Activated CD4-positive, alpha-beta T cell treated with anti-CD3 and anti-CD28 coated beads, Interleukin-2, amount 10 ng/mL, durations not matched to agents 7 days and 5 days (primary cell): Measurements from ENCODE around the gene SPANXN5. TPM values are rescaled to one million over a fixed set of nuclear protein-coding genes. Genes with fewer than 3 reads are reported as not detected.
"Not testable (repeated sequence)": the region's sequence is repeated elsewhere in the genome, so short reads cannot be mapped to it uniquely, and the experiment has no call there.

Source experiments
- CTCF ChIA-PET: fragments of 350-600 bp; sonication (Branson Sonifier 250); formaldehyde crosslinking; loops from one replicate; lab custom pipeline; 2021; ENCODE audit warnings: antibody characterized with exemption; lab: Charles Lee
- POLR2A ChIA-PET: fragments of 350-600 bp; sonication (Branson Sonifier 250); formaldehyde crosslinking; loops from one replicate; lab custom pipeline; 2021; ENCODE audit warnings: antibody characterized with exemption; lab: Charles Lee
- DNase-seq: peaks from one replicate; pipeline ENCODE4 v3.0.0-alpha.2; 2020
- H3K27ac Mint-ChIP-seq: one replicate; pipeline ENCODE4 v1.8.0; 2021; ENCODE audit warnings: mild to moderate bottlenecking, moderate library complexity, mixed read lengths
- H3K27me3 Mint-ChIP-seq: one replicate; pipeline ENCODE4 v1.8.0; 2021; ENCODE audit warnings: mixed read lengths
- H3K36me3 Mint-ChIP-seq: one replicate; pipeline ENCODE4 v1.8.0; 2021; ENCODE audit warnings: low read depth, mixed read lengths
- H3K4me1 Mint-ChIP-seq: one replicate; pipeline ENCODE4 v1.8.0; 2021; ENCODE audit warnings: mixed read lengths
- H3K4me3 Mint-ChIP-seq: one replicate; pipeline ENCODE4 v1.8.0; 2021; ENCODE audit warnings: mild to moderate bottlenecking, moderate library complexity, mixed read lengths
- H3K9me3 Mint-ChIP-seq: one replicate; pipeline ENCODE4 v1.8.0; 2021; ENCODE audit warnings: mixed read lengths
- total RNA-seq, 2 experiments: library from RNA; stranded (reverse); gene quantifications; one replicate each; pipeline ENCODE4 v1.2.3, GENCODE V29; 2021

The SPANXN5 gene
- total RNA-seq: not detected

- H3K36me3 Mint-ChIP-seq, DNase-seq, H3K4me3 Mint-ChIP-seq, H3K27me3 Mint-ChIP-seq, CTCF ChIA-PET, POLR2A ChIA-PET, H3K27ac Mint-ChIP-seq, H3K9me3 Mint-ChIP-seq, H3K4me1 Mint-ChIP-seq: not testable (repeated sequence)
Measured at GRCh38 chrX:52797327-52797726, at the start of gene SPANXN5. Gene SPANXN5, minus strand, starts transcription at chrX:52797427. Its CDS starts 79 bp downstream, at chrX:52797348.

GRCh38 chrX:52843619-52844018, 46.4 kb upstream of the SPANXN5 start:
- H3K9me3 Mint-ChIP-seq, DNase-seq, H3K4me1 Mint-ChIP-seq, POLR2A ChIA-PET, H3K27ac Mint-ChIP-seq, H3K36me3 Mint-ChIP-seq, H3K4me3 Mint-ChIP-seq, CTCF ChIA-PET: not testable (repeated sequence)
- peaks cover 17% of the 10 kb centered on the region for H3K27me3 Mint-ChIP-seq

DNA sequence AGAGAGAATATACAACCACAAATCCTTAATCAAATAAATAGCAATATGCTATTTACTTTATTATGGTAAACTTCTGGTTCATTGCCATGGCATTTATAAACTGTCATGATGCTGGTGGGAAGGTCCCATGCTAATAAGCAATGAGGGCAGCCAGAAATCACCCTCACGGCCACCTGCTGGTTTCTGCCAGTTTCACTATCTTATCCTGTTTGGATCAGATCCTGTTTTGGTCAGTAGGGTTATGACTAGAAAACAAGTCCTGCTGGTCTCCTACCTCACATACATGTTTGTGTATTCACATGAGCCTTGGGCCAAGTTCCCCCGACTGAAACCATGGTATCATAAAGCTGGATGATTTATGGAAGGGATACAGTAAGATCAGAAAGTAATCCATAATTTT, 41.9 kb upstream of the SPANXN5 start:
- Mint-ChIP-seq H3K4me3 (no peak overlapping the region), H3K27ac (no peak overlapping the region), H3K27me3 (peaks cover 2% of the 10 kb centered on the region), H3K4me1 (no peaks in the 10 kb centered on the region), H3K9me3 (no peaks in the 10 kb centered on the region), H3K36me3 (no peaks in the 10 kb centered on the region)
- POLR2A ChIA-PET: no interaction called here
- DNase-seq: no peak
- CTCF ChIA-PET: no interaction called here

DNA sequence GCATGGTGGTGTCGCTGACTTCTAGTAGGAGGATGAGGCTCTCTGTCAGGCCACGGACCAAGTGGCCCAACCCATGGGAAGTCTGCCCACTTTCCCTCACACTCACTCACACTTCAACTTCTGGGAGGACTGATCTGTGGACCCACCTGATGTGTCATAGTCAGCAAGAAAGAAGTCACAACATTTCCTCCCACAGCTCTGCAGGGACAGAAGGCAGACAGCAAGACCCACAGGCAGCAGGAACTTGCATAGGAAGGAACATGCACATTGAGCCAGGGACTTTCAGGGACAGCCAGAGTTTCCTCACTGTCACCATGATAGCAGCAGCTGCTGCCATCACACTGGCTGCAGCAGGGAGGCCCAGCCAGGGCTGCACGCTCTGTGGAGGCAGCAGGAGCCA, 33.3 kb upstream of the SPANXN5 start:
- ChIA-PET CTCF (no interaction called here), POLR2A (no interaction called here)
- Mint-ChIP-seq H3K4me1 (no peaks in the 10 kb centered on the region), H3K4me3 (no peak overlapping the region), H3K9me3 (no peaks in the 10 kb centered on the region), H3K27me3 (no peaks in the 10 kb centered on the region), H3K27ac (no peak overlapping the region), H3K36me3 (no peaks in the 10 kb centered on the region)
- no peak for DNase-seq

DNA sequence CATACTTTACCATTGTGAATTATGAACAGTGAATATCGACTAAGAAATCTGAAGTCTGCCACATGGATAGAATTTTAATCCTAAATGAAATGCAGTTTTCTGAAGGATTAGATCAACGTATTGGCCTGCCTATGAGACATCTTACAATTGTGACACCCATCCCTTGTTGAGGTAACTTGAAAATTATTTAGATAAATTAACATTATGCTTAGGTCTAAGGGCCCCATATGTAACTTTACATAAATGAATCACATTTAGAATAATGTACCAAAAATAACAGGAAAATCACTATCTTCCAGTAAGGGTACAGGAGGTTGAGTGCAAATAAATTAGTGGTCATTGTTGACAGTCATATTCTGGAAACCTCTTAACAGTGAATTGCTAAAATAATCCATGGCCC, 27.4 kb upstream of the SPANXN5 start:
- Mint-ChIP-seq H3K36me3 (no peaks in the 10 kb centered on the region), H3K4me1 (no peaks in the 10 kb centered on the region), H3K4me3 (no peak overlapping the region), H3K9me3 (no peaks in the 10 kb centered on the region), H3K27me3 (peaks cover 2% of the 10 kb centered on the region), H3K27ac (no peak overlapping the region)
- ChIA-PET CTCF (no interaction called here), POLR2A (no interaction called here)
- DNase-seq: no peak

DNA sequence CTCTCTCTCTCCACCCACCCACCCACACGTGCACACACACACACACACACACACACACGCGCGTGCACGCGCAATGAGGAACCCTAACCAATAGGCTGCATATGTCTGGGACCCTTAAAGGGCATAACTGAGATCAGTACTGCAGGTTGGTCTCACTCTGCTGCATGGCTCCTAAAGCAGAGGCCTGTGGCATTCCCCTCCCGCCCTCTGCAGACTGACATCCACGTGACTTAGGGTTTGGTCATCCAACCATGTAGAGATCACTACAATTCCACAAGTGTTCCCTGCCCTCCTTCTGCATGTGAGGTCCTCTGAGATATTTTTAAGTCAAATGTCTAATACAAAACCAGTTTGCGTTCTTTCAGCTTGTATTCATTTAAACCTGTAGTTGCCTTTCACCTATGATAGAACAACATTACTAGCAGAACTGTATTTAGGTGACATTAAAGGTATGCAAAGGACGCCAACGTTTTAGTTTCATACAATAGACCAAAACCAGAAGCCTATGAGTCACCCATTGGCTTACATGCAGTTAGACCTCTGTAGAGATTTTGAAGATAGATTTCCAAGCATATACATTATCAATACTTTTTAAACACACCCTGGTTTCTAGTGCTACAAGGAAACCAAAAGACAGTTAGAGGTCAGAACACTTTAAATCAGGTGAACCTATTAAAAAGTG, 24.0 kb upstream of the SPANXN5 start:
- Mint-ChIP-seq H3K9me3 (no peaks in the 10 kb centered on the region), H3K27ac (no peak overlapping the region), H3K27me3 (peaks cover 2% of the 10 kb centered on the region), H3K36me3 (no peaks in the 10 kb centered on the region), H3K4me1 (no peaks in the 10 kb centered on the region), H3K4me3 (no peak overlapping the region)
- CTCF ChIA-PET: no interaction called here
- POLR2A ChIA-PET: no interaction called here
- no peak for DNase-seq

DNA sequence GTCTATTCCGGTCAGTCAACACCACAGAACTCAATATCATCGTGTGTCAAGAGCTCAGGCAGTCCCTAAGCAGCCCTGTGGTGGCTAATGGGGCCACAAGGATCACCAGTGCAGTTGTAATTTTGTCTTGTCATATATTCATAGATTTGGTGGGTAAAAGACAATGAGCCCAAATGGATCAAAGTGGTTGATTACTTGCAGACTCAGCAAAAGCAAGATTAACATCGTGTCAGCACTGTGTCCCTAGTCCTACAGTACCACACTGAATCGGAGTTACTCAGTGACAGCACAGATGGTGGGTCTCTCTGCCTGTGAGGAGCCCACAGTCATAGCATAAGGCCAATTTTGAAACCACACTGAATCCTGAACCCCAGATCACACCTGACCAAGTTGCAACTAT, 22.6 kb upstream of the SPANXN5 start:
- Mint-ChIP-seq H3K27me3 (peaks cover 2% of the 10 kb centered on the region), H3K4me3 (no peak overlapping the region), H3K36me3 (no peaks in the 10 kb centered on the region), H3K27ac (no peak overlapping the region), H3K4me1 (no peaks in the 10 kb centered on the region), H3K9me3 (no peaks in the 10 kb centered on the region)
- CTCF ChIA-PET: no interaction called here
- POLR2A ChIA-PET: no interaction called here
- no peak for DNase-seq

DNA sequence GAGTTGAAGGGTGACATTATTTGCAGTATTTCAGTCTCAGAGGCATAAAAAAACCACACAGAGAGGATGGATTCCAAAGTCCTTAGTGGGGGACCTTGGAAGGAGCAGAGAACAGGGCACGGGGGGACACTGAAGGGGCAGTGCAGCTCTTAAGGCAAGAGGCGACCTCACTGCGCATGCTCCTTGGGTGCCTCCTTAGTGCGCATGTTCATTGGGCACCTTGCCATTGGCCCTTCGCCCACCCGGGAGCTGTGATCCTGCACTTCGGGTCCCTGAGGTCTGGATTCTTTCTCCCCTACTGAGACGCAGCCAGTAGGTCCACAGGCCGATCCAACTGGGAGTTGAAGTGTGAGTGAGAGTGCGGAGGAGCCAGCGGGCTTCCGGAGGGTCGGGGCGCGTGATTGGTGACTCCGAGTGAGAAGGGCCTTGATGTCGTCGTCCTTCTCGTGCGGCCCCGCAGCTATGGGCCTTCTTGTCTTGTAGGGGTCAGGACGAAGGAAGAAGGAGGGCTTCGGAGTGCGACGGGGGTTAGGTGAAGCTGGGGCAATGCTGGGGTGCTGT, 13.9 kb upstream of the SPANXN5 start, which contains the start of gene XAGE5:
XAGE5 (plus strand) TSS at position 223 of the 561 bp plus-strand sequence. CDS start 1,280 bp downstream, outside the sequence.
- Mint-ChIP-seq H3K27me3 (no peaks in the 10 kb centered on the region), H3K36me3 (no peaks in the 10 kb centered on the region), H3K9me3 (no peaks in the 10 kb centered on the region), H3K4me3 (no peak within 1 kb of the TSS), H3K27ac (no peak within 1 kb of the TSS), H3K4me1 (no peaks in the 10 kb centered on the region)
- ChIA-PET POLR2A (no interaction called here), CTCF (no interaction called here)
- no peak for DNase-seq

GRCh38 chrX:52804876-52805275, 7.6 kb upstream of the SPANXN5 start:
- H3K36me3 Mint-ChIP-seq, POLR2A ChIA-PET, H3K4me3 Mint-ChIP-seq, H3K9me3 Mint-ChIP-seq, CTCF ChIA-PET, H3K27me3 Mint-ChIP-seq, H3K27ac Mint-ChIP-seq, DNase-seq, H3K4me1 Mint-ChIP-seq: not testable (repeated sequence)

GRCh38 chrX:52773504-52773903, 23.7 kb downstream of the SPANXN5 start:
- CTCF ChIA-PET, POLR2A ChIA-PET, H3K9me3 Mint-ChIP-seq, H3K4me1 Mint-ChIP-seq, H3K4me3 Mint-ChIP-seq, H3K27me3 Mint-ChIP-seq, H3K27ac Mint-ChIP-seq, DNase-seq, H3K36me3 Mint-ChIP-seq: not testable (repeated sequence)

DNA sequence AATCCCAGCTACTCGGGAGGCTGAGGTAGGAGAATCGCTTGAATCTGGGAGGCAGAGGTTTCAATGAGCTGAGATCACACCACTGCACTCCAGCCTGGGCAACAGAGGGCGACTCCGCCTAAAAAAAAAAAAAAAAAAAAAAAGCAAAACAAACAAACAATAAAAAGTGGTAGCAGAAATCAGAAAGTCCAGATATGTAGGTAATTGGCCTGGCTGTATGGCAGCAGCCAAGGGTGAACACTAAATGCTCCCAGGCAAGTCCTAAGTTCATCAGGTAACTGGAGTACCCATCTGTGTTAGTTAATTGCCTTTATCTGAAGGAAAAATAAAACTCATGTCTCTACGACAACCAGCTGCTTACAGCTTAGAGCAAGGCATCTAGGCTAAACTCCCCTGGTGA, 31.2 kb downstream of the SPANXN5 start:
- H3K4me3 Mint-ChIP-seq, DNase-seq, H3K9me3 Mint-ChIP-seq, H3K27me3 Mint-ChIP-seq, CTCF ChIA-PET, H3K36me3 Mint-ChIP-seq, H3K27ac Mint-ChIP-seq, POLR2A ChIA-PET, H3K4me1 Mint-ChIP-seq: not testable (repeated sequence)

DNA sequence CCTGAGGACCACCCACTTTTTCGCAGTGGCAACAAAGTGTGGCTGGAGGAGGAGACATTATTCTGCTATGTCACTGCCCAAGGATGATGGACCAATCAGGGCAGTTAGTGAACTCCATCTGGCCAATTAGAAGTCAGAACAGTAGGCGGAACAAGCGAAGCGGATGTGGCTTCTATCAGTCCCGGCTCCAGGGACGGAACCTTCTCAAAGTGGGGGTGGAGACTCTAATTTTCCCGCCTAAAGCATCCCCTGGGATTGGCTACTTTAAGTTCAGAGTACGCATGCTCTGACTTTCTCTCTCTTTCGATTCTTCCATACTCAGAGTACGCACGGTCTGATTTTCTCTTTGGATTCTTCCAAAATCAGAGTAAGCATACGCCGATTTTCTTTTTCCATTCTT, 46.3 kb downstream of the SPANXN5 start, which contains the start of gene SSX2B:
SSX2B (plus strand) TSS at position 301 of the 400 bp plus-strand sequence. CDS start 1,429 bp downstream, outside the sequence.
- H3K4me3 Mint-ChIP-seq, H3K9me3 Mint-ChIP-seq, CTCF ChIA-PET, POLR2A ChIA-PET, H3K36me3 Mint-ChIP-seq, H3K4me1 Mint-ChIP-seq, H3K27ac Mint-ChIP-seq, DNase-seq, H3K27me3 Mint-ChIP-seq: not testable (repeated sequence)
